Measurements from ENCODE around the gene LILRB1. TPM values are rescaled to one million over a fixed set of nuclear protein-coding genes. Genes with fewer than 3 reads are reported as not detected.

Gene LILRB1
- total RNA-seq, 1 donor: not detected

- Histone ChIP-seq H4K20me1 (ENCODE audit: insufficient read depth, low read length) (no peaks in the 10 kb centered on the region), H3K4me2 (ENCODE audit: insufficient read depth, low read length) (no peak overlapping the region), H3K27ac (ENCODE audit: low read depth, low read length) (no peak overlapping the region), H3K79me2 (ENCODE audit: insufficient read depth, low read length) (no peaks in the 10 kb centered on the region), H3K9me3 (ENCODE audit: low read depth, low read length) (peaks cover 2% of the 10 kb centered on the region), H3K27me3 (ENCODE audit: insufficient read depth, low read length) (no peaks in the 10 kb centered on the region), H3K4me3 (ENCODE audit: insufficient read depth, low read length) (no peak overlapping the region), H3K4me1 (ENCODE audit: insufficient read depth, low read length) (no peaks in the 10 kb centered on the region), H2AFZ (ENCODE audit: low read length) (no peak overlapping the region), H3K36me3 (ENCODE audit: insufficient read depth, low read length) (no peaks in the 10 kb centered on the region)
- TF ChIP-seq CTCF (IDR thresholded peaks at IDR 0.05; ENCODE audit: extremely low read depth, low read depth, low read length): no peak
- DNase-seq (ENCODE audit: insufficient read length, low spot score, missing footprints): no peak
Observed at GRCh38 chr19:54609356-54609791, 20.9 kb upstream of the LILRB1 start.

- H3K79me2 ChIP-seq (ENCODE audit: insufficient read depth, low read length): no peaks in the 10 kb centered on the region
- no peak for DNase-seq (ENCODE audit: insufficient read length, low spot score, missing footprints)
- no peak for TF ChIP-seq CTCF (IDR thresholded peaks at IDR 0.05; ENCODE audit: extremely low read depth, low read depth, low read length)
Observed at GRCh38 chr19:54612428-54612827, 17.9 kb upstream of the LILRB1 start.

GRCh38 chr19:54614726-54615125 lies 15.6 kb upstream of the LILRB1 start:
- H3K36me3 ChIP-seq (ENCODE audit: insufficient read depth, low read length): no peaks in the 10 kb centered on the region
- no peak for DNase-seq (ENCODE audit: insufficient read length, low spot score, missing footprints)
- no peaks in the 10 kb centered on the region for H3K9me3 ChIP-seq (ENCODE audit: low read depth, low read length)
- H2AFZ ChIP-seq (ENCODE audit: low read length): no peak overlapping the region
- no peaks in the 10 kb centered on the region for H4K20me1 ChIP-seq (ENCODE audit: insufficient read depth, low read length)
- H3K79me2 ChIP-seq (ENCODE audit: insufficient read depth, low read length): no peaks in the 10 kb centered on the region
- H3K4me2 ChIP-seq (ENCODE audit: insufficient read depth, low read length): no peak overlapping the region
- no peak for TF ChIP-seq CTCF (IDR thresholded peaks at IDR 0.05; ENCODE audit: extremely low read depth, low read depth, low read length)
- H3K27ac ChIP-seq (ENCODE audit: low read depth, low read length): no peak overlapping the region
- H3K4me1 ChIP-seq (ENCODE audit: insufficient read depth, low read length): no peaks in the 10 kb centered on the region
- H3K27me3 ChIP-seq (ENCODE audit: insufficient read depth, low read length): no peaks in the 10 kb centered on the region
- H3K4me3 ChIP-seq (ENCODE audit: insufficient read depth, low read length): no peak overlapping the region

More at GRCh38 chr19:54612428-54612827, 17.9 kb upstream of the LILRB1 start:
- H3K27ac ChIP-seq (ENCODE audit: low read depth, low read length): no peak overlapping the region
- H4K20me1 ChIP-seq (ENCODE audit: insufficient read depth, low read length): no peaks in the 10 kb centered on the region
- no peaks in the 10 kb centered on the region for H3K36me3 ChIP-seq (ENCODE audit: insufficient read depth, low read length)
- no peak overlapping the region for H3K4me3 ChIP-seq (ENCODE audit: insufficient read depth, low read length)
- H3K4me1 ChIP-seq (ENCODE audit: insufficient read depth, low read length): no peaks in the 10 kb centered on the region
- H3K27me3 ChIP-seq (ENCODE audit: insufficient read depth, low read length): no peaks in the 10 kb centered on the region
- no peak overlapping the region for H2AFZ ChIP-seq (ENCODE audit: low read length)
- H3K4me2 ChIP-seq (ENCODE audit: insufficient read depth, low read length): no peak overlapping the region
- no peaks in the 10 kb centered on the region for H3K9me3 ChIP-seq (ENCODE audit: low read depth, low read length)

GRCh38 chr19:54616057-54616456 lies 14.2 kb upstream of the LILRB1 start:
- no peak for TF ChIP-seq CTCF (IDR thresholded peaks at IDR 0.05; ENCODE audit: extremely low read depth, low read depth, low read length)
- no peak for DNase-seq (ENCODE audit: insufficient read length, low spot score, missing footprints)
- no peak overlapping the region for H3K27ac ChIP-seq (ENCODE audit: low read depth, low read length)
- H3K79me2 ChIP-seq (ENCODE audit: insufficient read depth, low read length): no peaks in the 10 kb centered on the region
- H2AFZ ChIP-seq (ENCODE audit: low read length): no peak overlapping the region
- no peak overlapping the region for H3K4me2 ChIP-seq (ENCODE audit: insufficient read depth, low read length)
- no peak overlapping the region for H3K4me3 ChIP-seq (ENCODE audit: insufficient read depth, low read length)
- H3K9me3 ChIP-seq (ENCODE audit: low read depth, low read length): no peaks in the 10 kb centered on the region
- H3K27me3 ChIP-seq (ENCODE audit: insufficient read depth, low read length): no peaks in the 10 kb centered on the region
- H4K20me1 ChIP-seq (ENCODE audit: insufficient read depth, low read length): no peaks in the 10 kb centered on the region
- no peaks in the 10 kb centered on the region for H3K36me3 ChIP-seq (ENCODE audit: insufficient read depth, low read length)
- no peaks in the 10 kb centered on the region for H3K4me1 ChIP-seq (ENCODE audit: insufficient read depth, low read length)
